GM12878 (cell line): ENCODE measurements around the gene MN1. TPM values are rescaled to one million over a fixed set of nuclear protein-coding genes. Genes with fewer than 3 reads are reported as not detected.

Experiments
- ATAC-seq: fragments of 200-7000 bp; cut with Tn5 transposase; 3 replicates; pipeline ENCODE4 v1.9.1; 2020; ENCODE audit warnings: mild to moderate bottlenecking, moderate library complexity
- BruUV-seq: library from RNA; stranded (reverse); fragments of 400-500 nt; replicated peaks from 2 replicates; lab custom pipeline; 2021; lab: Mats Ljungman, UMichigan
- CTCF ChIA-PET: fragments of 300-600 bp; sonication (Branson Sonifier 250); formaldehyde crosslinking; extraction: SDS; loops from one replicate; lab custom pipeline; 2021; ENCODE audit warnings: inconsistent platforms; lab: Yijun Ruan, JAX
- POLR2A ChIA-PET: fragments of 350-600 bp; formaldehyde crosslinking; extraction: SDS; loops from one replicate; lab custom pipeline; 2021; ENCODE audit warnings: inconsistent platforms; lab: Charles Lee
- RAD21 ChIA-PET: fragments of 300-600 bp; sonication (Branson Sonifier 250); formaldehyde crosslinking; loops from one replicate; lab custom pipeline; 2023; ENCODE audit warnings: antibody characterized with exemption; ENCODE audit not compliant: unreplicated experiment; lab: Charles Lee
- SMC1A ChIA-PET: fragments of 300-600 bp; sonication (Branson Sonifier 250); formaldehyde crosslinking; loops from one replicate; lab custom pipeline; 2023; ENCODE audit not compliant: unreplicated experiment, uncharacterized antibody; lab: Charles Lee
- DNase-seq: peaks from one replicate; pipeline ENCODE4 v3.0.0-alpha.2; 2011; ENCODE audit warnings: low read depth, low spot score
- FAIRE-seq: peaks from 3 replicates; lab custom pipeline; 2011; peaks lifted over from hg19 to GRCh38; lab: Jason Lieb, UNC
- H2AFZ ChIP-seq: 2 replicates; pipeline ENCODE4 v1.6.0; 2011; ENCODE audit warnings: low read depth, low read length, control low read depth; ENCODE audit not compliant: control insufficient read depth
- H3K27ac ChIP-seq: 2 replicates; pipeline ENCODE4 v1.5.1; 2011; ENCODE audit warnings: control low read depth; ENCODE audit not compliant: control insufficient read depth, insufficient read depth
- H3K27me3 ChIP-seq, 2 experiments: replicated peaks in 1 of 2; 2 replicates each; pipeline versions ENCODE4 v1.6.0 to v1.6.1; 2011; ENCODE audit warnings: low read length in 1 of 2; ENCODE audit not compliant: control insufficient read depth in 2 of 2, insufficient read depth in 2 of 2
- H3K36me3 ChIP-seq, 2 experiments: 2 replicates each; pipeline ENCODE4 v1.5.1; 2011; ENCODE audit warnings: low read length in 1 of 2; ENCODE audit not compliant: control insufficient read depth in 2 of 2, insufficient read depth in 2 of 2
- H3K4me1 ChIP-seq: 2 replicates; pipeline ENCODE4 v1.6.1; 2011; ENCODE audit warnings: mild to moderate bottlenecking, low read length, moderate library complexity, mixed read lengths; ENCODE audit not compliant: control insufficient read depth, insufficient read depth
- H3K4me2 ChIP-seq: 2 replicates; pipeline ENCODE4 v1.6.0; 2011; ENCODE audit warnings: control low read depth; ENCODE audit not compliant: control insufficient read depth, insufficient read depth
- H3K4me3 ChIP-seq: fragments of 200-600 bp; sonication (generic); 2 replicates; pipeline ENCODE4 v1.5.1; 2016
- H3K79me2 ChIP-seq: 2 replicates; pipeline ENCODE4 v1.6.0; 2011; ENCODE audit warnings: low read length; ENCODE audit not compliant: control insufficient read depth, insufficient read depth
- H3K9ac ChIP-seq: 2 replicates; pipeline ENCODE4 v1.8.0; 2011; ENCODE audit warnings: low read length, control low read depth, mixed read lengths; ENCODE audit not compliant: control insufficient read depth, insufficient read depth
- H3K9me3 ChIP-seq: replicated peaks from 3 replicates; pipeline ENCODE4 v1.5.1; 2011; ENCODE audit warnings: mild to moderate bottlenecking, low read length; ENCODE audit not compliant: control insufficient read depth, insufficient read depth
- H4K20me1 ChIP-seq: 2 replicates; pipeline ENCODE4 v1.6.0; 2011; ENCODE audit not compliant: control insufficient read depth, insufficient read depth
- LARP7 ChIP-seq: fragments of 450-650 bp; IDR thresholded peaks from 2 replicates; pipeline ENCODE4 v1.6.1; 2017; ENCODE audit warnings: mild to moderate bottlenecking
- POLR2AphosphoS2 ChIP-seq: IDR thresholded peaks from 2 replicates; pipeline ENCODE4 v1.6.1; 2011; ENCODE audit warnings: low read depth, mild to moderate bottlenecking, low read length, improper control_type of control experiment, moderate library complexity
- SP1 ChIP-seq: IDR thresholded peaks from one replicate; pipeline ENCODE4 v1.6.1; 2011; ENCODE audit warnings: low read depth, low read length
- SRF ChIP-seq, 2 experiments: IDR thresholded peaks; 2 replicates each; pipeline ENCODE4 v1.6.1; 2011; ENCODE audit warnings: low read depth in 2 of 2, low read length in 2 of 2, mild to moderate bottlenecking in 1 of 2, moderate library complexity in 1 of 2
- SUPT20H ChIP-seq: IDR thresholded peaks from 2 replicates; pipeline ENCODE4 v1.6.1; 2011; ENCODE audit warnings: low read depth, mild to moderate bottlenecking, low read length, moderate library complexity, borderline replicate concordance; ENCODE audit not compliant: control insufficient read depth
- WGBS: methylation state at CpG from one replicate; pipeline ENCODE4 v1.1.6; 2016; ENCODE audit warnings: low lambda C conversion rate; ENCODE audit not compliant: insufficient replicate concordance, insufficient coverage; ENCODE audit errors: missing lambda C conversion rate; 5-methylcytosine and 5-hydroxymethylcytosine counted together
- in situ Hi-C: fragments of 300-500 bp; cut with MboI; formaldehyde crosslinking; loops from 9 replicates; pipeline ENCODE4 v1.14.3; 2018; ENCODE audit warnings: mixed read lengths
- intact Hi-C: fragments of 100-400 bp; cut with micrococcal nuclease; formaldehyde crosslinking; loops from one replicate; pipeline ENCODE4 v1.14.2; 2022; ENCODE audit not compliant: unreplicated experiment
- polyA plus RNA-seq, 11 experiments: library from polyadenylated mRNA; depleted of rRNA in 4 of 11; unstranded in 6 of 11; stranded (reverse) in 5 of 11; fragments of >200 nt; fragmentation: Nextera tagmentation in 4 of 11; fragmentation: Illumina TruSeq in 1 of 11; extraction: Ambion mirVana in 4 of 11; extraction: Trizol in 1 of 11; gene quantifications; 1 replicate in 1 of 11; 2 replicates in 10 of 11; pipeline versions ENCODE4 v1.2.1 to v1.2.3, GENCODE V29; 2011 to 2016; ENCODE audit warnings: inconsistent platforms in 2 of 11, missing spikeins in 2 of 11, low read depth in 1 of 11
- total RNA-seq, 4 experiments: library from RNA; depleted of rRNA in 3 of 4; stranded (reverse); fragments of >200 nt in 3 of 4; fragmentation: Illumina TruSeq in 1 of 4; extraction: Trizol in 1 of 4; gene quantifications; 2 replicates each; pipeline versions ENCODE4 v1.2.1 to v1.2.3, GENCODE V29; 2013 to 2021
- TF ChIP-seq, protein P1 (sequence below): fragments of 450-650 bp; conservative IDR thresholded peaks from 2 replicates; pipeline ENCODE4 v1.6.1; 2017; ENCODE audit warnings: mild to moderate bottlenecking, moderate library complexity

MN1 gene
- total and polyA plus RNA-seq, 10 of the 15 experiments (the other 5 are each of a cell fraction or from before 2014, with no cell fraction given), result under 0.01 to 0.24 (median 0.03) TPM; not detected in 3

DNA sequence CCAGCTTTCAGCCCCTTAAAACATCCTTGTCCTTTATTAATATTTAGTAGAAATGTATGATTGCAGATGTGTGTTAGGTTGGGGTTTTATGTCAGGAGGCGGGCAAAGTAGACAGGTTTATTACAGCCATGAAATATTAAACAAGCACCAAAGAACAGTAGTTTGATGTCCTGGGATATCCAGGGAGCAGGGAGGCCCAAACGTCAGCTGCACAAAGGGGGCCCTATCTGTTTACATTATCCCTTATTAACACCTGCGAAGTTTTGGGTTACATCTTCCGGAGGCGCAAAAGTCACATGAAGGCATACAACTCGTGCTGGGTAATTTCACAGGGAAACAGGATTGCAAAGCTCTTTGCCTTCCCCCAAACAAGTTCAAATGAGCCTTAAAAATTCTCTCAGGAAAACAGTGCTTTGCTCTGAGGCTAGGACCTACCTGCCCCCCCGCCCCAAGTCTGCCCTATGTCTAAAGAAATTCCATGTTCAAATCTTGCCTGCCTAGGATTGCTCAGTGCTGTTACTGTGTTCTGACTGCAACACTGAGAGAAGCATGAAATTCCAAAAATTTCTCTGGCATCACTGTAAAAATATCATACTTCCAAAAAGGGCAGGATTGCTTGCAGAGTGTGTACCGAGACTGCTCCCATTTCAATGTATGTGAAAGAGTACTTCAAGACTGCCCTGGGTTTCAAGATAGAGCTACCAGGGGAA lies 8.9 kb downstream of the MN1 start (continued):
- TF ChIP-seq, protein P1, sequence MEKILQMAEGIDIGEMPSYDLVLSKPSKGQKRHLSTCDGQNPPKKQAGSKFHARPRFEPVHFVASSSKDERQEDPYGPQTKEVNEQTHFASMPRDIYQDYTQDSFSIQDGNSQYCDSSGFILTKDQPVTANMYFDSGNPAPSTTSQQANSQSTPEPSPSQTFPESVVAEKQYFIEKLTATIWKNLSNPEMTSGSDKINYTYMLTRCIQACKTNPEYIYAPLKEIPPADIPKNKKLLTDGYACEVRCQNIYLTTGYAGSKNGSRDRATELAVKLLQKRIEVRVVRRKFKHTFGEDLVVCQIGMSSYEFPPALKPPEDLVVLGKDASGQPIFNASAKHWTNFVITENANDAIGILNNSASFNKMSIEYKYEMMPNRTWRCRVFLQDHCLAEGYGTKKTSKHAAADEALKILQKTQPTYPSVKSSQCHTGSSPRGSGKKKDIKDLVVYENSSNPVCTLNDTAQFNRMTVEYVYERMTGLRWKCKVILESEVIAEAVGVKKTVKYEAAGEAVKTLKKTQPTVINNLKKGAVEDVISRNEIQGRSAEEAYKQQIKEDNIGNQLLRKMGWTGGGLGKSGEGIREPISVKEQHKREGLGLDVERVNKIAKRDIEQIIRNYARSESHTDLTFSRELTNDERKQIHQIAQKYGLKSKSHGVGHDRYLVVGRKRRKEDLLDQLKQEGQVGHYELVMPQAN, result no peak

DNA sequence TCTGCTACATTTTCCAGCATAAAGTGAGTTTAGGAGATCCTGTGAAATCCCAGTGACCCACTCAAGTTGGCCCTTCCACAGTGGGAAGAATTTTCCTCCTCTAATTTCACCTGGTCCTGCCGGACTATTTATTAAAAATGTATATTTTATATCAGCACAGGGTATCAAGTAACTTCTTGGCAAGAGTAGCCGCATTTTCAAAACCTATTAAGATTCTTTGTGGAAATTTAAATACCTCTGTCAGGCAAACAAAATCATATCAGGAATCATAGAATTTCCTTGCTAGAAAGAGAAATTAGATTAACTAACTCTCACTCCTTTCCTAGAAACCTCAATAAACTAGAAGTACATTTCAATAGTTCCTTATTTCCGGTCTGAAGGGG lies 9.7 kb downstream of the MN1 start:
- Histone ChIP-seq H3K4me3 (no peak overlapping the region), H3K79me2 (no peaks in the 10 kb centered on the region), H4K20me1 (no peaks in the 10 kb centered on the region), H3K9me3 (no peaks in the 10 kb centered on the region), H3K9ac (no peak overlapping the region), H3K4me1 (no peaks in the 10 kb centered on the region), H3K27me3 (no peaks in the 10 kb centered on the region; a peak in 1 of 4 replicates), H3K27ac (no peak overlapping the region), H3K36me3 (no peaks in the 10 kb centered on the region), H3K4me2 (no peak overlapping the region), H2AFZ (no peak overlapping the region)
- BruUV-seq, result no TSS peak
- TF ChIP-seq SP1, result no peak
- TF ChIP-seq SRF (IDR thresholded peaks at IDR 0.05; ENCODE audit: low read depth in 2 of 2, low read length in 2 of 2), result no peak
- TF ChIP-seq POLR2AphosphoS2, result no peak
- TF ChIP-seq LARP7, result no peak
- no peak for TF ChIP-seq SUPT20H
- SMC1A ChIA-PET, result no interaction called here
- in situ Hi-C loops (no loop called here), intact Hi-C loops (no loop called here)
- no peak for ATAC-seq
- no peak for DNase-seq
- RAD21 ChIA-PET, result no interaction called here
- 67% methylated on average over 3 of the region's 3 CpGs for WGBS
- POLR2A ChIA-PET, result no interaction called here
- CTCF ChIA-PET, result no interaction called here
- FAIRE-seq, result no peak
